ENCODE measurements around the gene SPAST. TPM values are rescaled to one million over a fixed set of nuclear protein-coding genes. Genes with fewer than 3 reads are reported as not detected.
A peak's percentile ranks its signal among the peaks of the same experiment; 100 is the strongest.
"Not testable (repeated sequence)": the region's sequence is repeated elsewhere in the genome, so short reads cannot be mapped to it uniquely, and the experiment has no call there.

The SPAST gene
- total RNA-seq, 1 donor from 2014 or later, result 43.6 TPM

- H3K27ac Mint-ChIP-seq, result no peak overlapping the region
- H3F3A ChIP-seq (ENCODE audit: low read depth), result no peaks in the 10 kb centered on the region
- H3K36me3 Mint-ChIP-seq, result peaks cover 9% of the 10 kb centered on the region
- H3K9me3 ChIP-seq (ENCODE audit: low read depth), result no peaks in the 10 kb centered on the region
- H3K36me3 ChIP-seq, result no peaks in the 10 kb centered on the region
- H3K4me3 Mint-ChIP-seq, result no peak overlapping the region
- H3K27me3 Mint-ChIP-seq (ENCODE audit: insufficient read depth, low read depth), result no peaks in the 10 kb centered on the region
- no peaks in the 10 kb centered on the region for H3K4me1 ChIP-seq
- no peaks in the 10 kb centered on the region for H3K79me2 ChIP-seq (ENCODE audit: low read depth)
- no peak overlapping the region for H2AFZ ChIP-seq (replicated peaks)
- no peak overlapping the region for H3K27ac ChIP-seq
- TF ChIP-seq CTCF (IDR thresholded peaks at IDR 0.05) (peak; percentile 26), EZH2phosphoT487 (IDR thresholded peaks at IDR 0.05) (no peak)
- no peaks in the 10 kb centered on the region for H3K4me1 Mint-ChIP-seq
- H4K20me1 ChIP-seq (ENCODE audit: low read depth), result no peaks in the 10 kb centered on the region
- H3K4me2 ChIP-seq, result no peak overlapping the region
- no peaks in the 10 kb centered on the region for H3K9me3 Mint-ChIP-seq
- H3K27me3 ChIP-seq, result no peaks in the 10 kb centered on the region
- no peak overlapping the region for H3K9ac ChIP-seq
- no peak overlapping the region for H3K4me3 ChIP-seq
- no peak for DNase-seq (ENCODE audit: low spot score)
Measured at GRCh38 chr2:32135409-32135808, 72.1 kb downstream of the SPAST start.

DNA sequence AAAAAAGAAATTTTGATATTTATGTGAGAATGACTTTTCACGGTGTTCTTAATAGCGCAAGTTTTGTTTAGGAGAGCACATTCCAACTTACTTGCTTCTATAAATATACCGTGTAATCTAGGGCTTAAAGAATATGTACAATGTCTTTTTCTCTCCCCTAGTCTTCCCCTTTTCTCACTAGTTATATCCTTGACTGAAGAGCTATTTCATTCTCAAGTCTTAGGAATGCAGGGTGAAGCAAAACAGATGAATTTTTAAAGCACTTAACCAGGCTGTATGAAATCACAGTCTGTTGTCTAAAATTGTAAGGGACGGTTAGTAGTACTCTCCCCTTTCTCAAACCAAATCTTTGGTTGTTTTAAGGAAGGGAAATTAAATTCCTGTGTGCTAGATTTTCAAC is 72.7 kb downstream of the SPAST start:
- Histone ChIP-seq H3K9ac (no peak overlapping the region), H3K4me3 (no peak overlapping the region), H2AFZ (replicated peaks) (no peak overlapping the region), H3K9me3 (ENCODE audit: low read depth) (no peaks in the 10 kb centered on the region), H4K20me1 (ENCODE audit: low read depth) (no peaks in the 10 kb centered on the region), H3K27me3 (no peaks in the 10 kb centered on the region), H3K4me1 (no peaks in the 10 kb centered on the region), H3K36me3 (no peaks in the 10 kb centered on the region), H3K4me2 (no peak overlapping the region), H3K27ac (no peak overlapping the region), H3K79me2 (ENCODE audit: low read depth) (no peaks in the 10 kb centered on the region), H3F3A (ENCODE audit: low read depth) (no peaks in the 10 kb centered on the region)
- TF ChIP-seq EZH2phosphoT487 (IDR thresholded peaks at IDR 0.05), result no peak
- TF ChIP-seq EZH2 (IDR thresholded peaks at IDR 0.05), result no peak
- no peak for TF ChIP-seq CTCF (IDR thresholded peaks at IDR 0.05)
- H3K27ac Mint-ChIP-seq, result no peak overlapping the region
- H3K27me3 Mint-ChIP-seq (ENCODE audit: insufficient read depth, low read depth), result no peaks in the 10 kb centered on the region
- H3K4me3 Mint-ChIP-seq, result no peak overlapping the region
- H3K9me3 Mint-ChIP-seq, result no peaks in the 10 kb centered on the region
- H3K36me3 Mint-ChIP-seq, result peaks cover 8% of the 10 kb centered on the region
- DNase-seq (ENCODE audit: low spot score), result no peak
- H3K4me1 Mint-ChIP-seq, result no peaks in the 10 kb centered on the region

DNA sequence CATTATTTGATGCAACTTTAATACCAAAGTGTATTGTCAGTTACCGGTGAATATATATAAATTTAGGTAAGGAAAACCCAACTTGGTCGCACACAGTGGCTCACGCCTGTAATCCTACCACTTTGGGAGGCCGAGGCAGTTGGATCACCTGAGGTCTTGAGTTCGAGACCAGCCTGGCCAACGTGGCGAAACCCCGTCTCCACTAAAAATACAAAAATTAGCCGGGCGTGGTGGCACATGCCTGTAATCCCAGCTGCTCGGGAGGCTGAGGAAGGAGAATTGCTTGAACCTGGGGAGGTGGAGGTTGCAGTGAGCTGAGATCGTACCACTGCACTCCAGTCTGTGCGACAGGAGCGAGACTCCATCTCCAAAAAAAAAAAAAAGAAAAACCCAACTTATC is 88.2 kb downstream of the SPAST start:
- H3K27me3 Mint-ChIP-seq (ENCODE audit: insufficient read depth, low read depth); H2AFZ ChIP-seq (replicated peaks); H3K4me1 Mint-ChIP-seq; H3K27me3 ChIP-seq; H3K79me2 ChIP-seq (ENCODE audit: low read depth); H3K27ac Mint-ChIP-seq; H4K20me1 ChIP-seq (ENCODE audit: low read depth); H3K27ac ChIP-seq; H3K9me3 Mint-ChIP-seq; H3F3A ChIP-seq (ENCODE audit: low read depth); H3K9me3 ChIP-seq (ENCODE audit: low read depth); H3K36me3 Mint-ChIP-seq; H3K4me3 Mint-ChIP-seq; DNase-seq (ENCODE audit: low spot score); H3K4me2 ChIP-seq; H3K4me3 ChIP-seq; H3K4me1 ChIP-seq; H3K9ac ChIP-seq: not testable (repeated sequence)
- H3K36me3 ChIP-seq, result peaks cover 14% of the 10 kb centered on the region

- Histone ChIP-seq H3K79me2 (ENCODE audit: low read depth) (peaks cover 10% of the 10 kb centered on the region), H4K20me1 (ENCODE audit: low read depth) (no peaks in the 10 kb centered on the region), H3K9ac (no peak overlapping the region), H3K4me1 (peaks cover 3% of the 10 kb centered on the region), H3K4me3 (no peak overlapping the region), H3K36me3 (peaks cover 6% of the 10 kb centered on the region), H3F3A (ENCODE audit: low read depth) (peaks cover 10% of the 10 kb centered on the region), H3K4me2 (no peak overlapping the region), H2AFZ (replicated peaks) (no peak overlapping the region), H3K27ac (no peak overlapping the region), H3K9me3 (ENCODE audit: low read depth) (no peaks in the 10 kb centered on the region), H3K27me3 (no peaks in the 10 kb centered on the region)
- H3K27me3 Mint-ChIP-seq (ENCODE audit: insufficient read depth, low read depth), result no peaks in the 10 kb centered on the region
- no peaks in the 10 kb centered on the region for H3K4me1 Mint-ChIP-seq
- H3K36me3 Mint-ChIP-seq, result peaks cover 9% of the 10 kb centered on the region
- H3K9me3 Mint-ChIP-seq, result peaks cover 7% of the 10 kb centered on the region
- no peak overlapping the region for H3K4me3 Mint-ChIP-seq
- no peak for DNase-seq (ENCODE audit: low spot score)
- H3K27ac Mint-ChIP-seq, result no peak overlapping the region
- no peak for TF ChIP-seq CTCF (IDR thresholded peaks at IDR 0.05)
- no peak for TF ChIP-seq EZH2phosphoT487 (IDR thresholded peaks at IDR 0.05)
- no peak for TF ChIP-seq EZH2 (IDR thresholded peaks at IDR 0.05)
Measured at GRCh38 chr2:32159678-32160077, 96.3 kb downstream of the SPAST start.

Data from neural progenitor cell (in vitro differentiated cells).